ENCODE data around the gene C1orf116.
"Not testable (repeated sequence)": the region's sequence is repeated elsewhere in the genome, so short reads cannot be mapped to it uniquely, and the experiment has no call there.

Gene C1orf116

DNA sequence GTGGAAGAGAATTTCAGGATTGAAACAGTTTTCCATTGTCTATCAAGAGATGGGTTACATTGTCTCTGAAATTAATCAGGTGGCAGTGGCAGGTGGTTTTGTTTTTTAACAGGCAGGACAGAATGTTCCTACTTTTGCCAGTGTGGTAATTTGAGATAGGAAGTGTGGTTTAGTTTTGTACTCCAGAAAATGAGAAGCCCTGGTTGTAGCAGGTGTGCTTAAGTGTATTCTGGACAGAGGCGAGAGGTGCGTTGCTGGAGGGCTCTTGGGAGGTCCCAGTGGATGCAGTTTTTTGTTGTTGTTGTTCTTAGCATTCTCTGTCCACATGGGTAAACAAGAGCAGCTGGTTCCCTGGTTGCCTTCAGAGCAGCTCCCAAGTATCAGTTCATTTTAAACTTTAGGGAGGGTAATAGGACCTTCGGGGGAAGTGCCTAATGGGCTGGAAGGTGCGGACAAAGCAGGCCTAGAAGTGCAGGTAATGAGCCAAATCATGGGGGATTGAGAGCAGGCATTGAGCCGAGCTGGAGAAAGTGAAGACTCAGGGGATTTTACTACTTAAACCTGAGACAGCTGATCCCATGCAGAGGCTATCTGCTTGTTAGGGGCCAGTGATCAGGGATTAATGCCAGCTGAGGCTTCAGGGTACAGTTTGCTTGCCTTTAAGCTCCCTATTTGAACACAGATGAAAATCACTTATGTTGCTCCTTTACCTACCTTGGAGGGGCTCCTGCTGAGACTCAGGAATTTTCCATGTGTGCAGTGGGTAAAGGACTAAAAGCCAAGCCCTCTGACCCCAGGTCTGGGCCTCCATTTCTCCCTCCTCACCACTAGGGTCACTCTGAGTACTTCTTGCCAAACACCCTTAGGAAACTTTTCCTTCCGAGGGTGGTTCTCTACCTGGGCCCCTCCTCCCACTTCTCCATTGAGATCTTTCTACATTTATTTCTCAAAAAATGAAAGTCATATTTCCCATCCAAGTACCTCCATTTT is 26.6 kb upstream of the C1orf116 start:
- FAIRE-seq: no peak

GRCh38 chr1:207058252-207058651 is 25.7 kb upstream of the C1orf116 start:
- no peak for FAIRE-seq

- no peak for FAIRE-seq
Observed at GRCh38 chr1:207056673-207057072, 24.1 kb upstream of the C1orf116 start.

- no peak for FAIRE-seq
Observed at GRCh38 chr1:207055386-207056001, 22.9 kb upstream of the C1orf116 start.

GRCh38 chr1:207054491-207054890 is 21.9 kb upstream of the C1orf116 start:
- no peak for FAIRE-seq

DNA sequence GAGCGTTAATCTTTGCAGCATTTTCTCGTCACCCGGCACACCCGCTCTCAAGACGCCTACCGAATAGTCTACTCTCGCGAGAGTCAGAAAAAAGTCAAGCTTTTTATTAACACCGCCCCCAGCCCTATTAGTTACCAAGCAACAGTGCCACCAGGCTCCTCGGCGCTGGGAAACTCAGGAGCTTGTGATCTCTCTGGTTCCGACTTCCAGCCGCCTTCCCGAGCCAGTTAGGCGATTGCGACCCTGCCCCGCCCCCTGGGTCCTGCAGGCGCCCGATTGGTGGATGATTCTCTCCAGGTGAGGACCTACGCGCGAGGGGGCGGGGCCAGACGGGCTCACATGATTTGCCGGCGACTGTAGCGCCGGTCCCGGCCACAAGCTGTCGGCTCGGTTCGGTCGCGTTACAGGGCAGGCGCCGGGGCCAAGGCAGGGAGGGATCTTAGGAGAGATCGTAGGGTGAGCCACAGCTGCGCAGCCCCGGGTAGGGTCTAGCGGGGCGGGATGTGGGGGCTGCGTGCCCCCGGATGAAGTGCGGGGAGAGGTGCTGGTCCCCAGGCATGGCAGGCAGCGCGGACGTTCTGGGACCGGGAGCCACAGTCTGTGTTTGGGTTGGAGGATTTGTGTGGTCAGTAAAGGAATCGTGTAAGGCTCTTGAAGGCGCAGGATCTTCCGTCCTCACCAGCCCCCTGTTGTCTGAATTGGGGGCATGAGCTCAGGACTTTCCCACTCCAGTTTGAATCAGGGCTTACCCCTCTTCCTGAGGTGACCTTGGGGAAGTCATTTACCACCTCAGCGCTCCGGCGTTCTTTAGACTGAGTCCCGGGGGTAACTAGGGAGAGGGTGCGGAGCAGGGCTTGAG is 20.6 kb upstream of the C1orf116 start, which contains the start of gene PFKFB2:
PFKFB2 (plus strand) TSS at position 365 of the 859 bp plus-strand sequence. CDS start 1,443 bp downstream, outside the sequence.
- no peak for FAIRE-seq

GRCh38 chr1:207051191-207051943 is 18.8 kb upstream of the C1orf116 start, which contains the start of gene YOD1:
Gene YOD1, minus strand, starts transcription at chr1:207051208. Its CDS starts 178 bp downstream, at chr1:207051030.
- no peak for FAIRE-seq

- no peak for FAIRE-seq
Observed at GRCh38 chr1:207050480-207051190, 18.1 kb upstream of the C1orf116 start.

DNA sequence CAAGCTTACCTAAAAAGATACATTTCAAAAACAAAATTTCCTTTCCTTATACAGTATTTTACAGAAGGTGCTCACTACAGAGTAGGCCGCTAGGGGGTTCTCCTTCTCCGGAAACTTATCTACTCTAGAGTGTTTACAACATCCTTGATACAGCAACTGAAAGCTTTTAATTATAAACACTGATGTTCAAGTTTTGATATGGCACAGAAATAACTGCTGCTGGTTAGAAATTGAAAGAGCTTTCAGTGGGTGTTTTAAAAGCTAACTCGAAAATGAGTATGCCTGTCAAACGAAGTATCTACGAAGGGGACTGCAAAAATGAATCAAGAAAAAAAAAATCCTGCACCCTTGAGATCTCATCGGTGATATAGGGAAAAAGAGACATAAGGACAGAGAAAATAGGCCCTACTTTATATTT is 17.4 kb upstream of the C1orf116 start:
- FAIRE-seq: peak; percentile 40

GRCh38 chr1:207049514-207049913 is 17.0 kb upstream of the C1orf116 start:
- FAIRE-seq: no peak

GRCh38 chr1:207049054-207049453 is 16.5 kb upstream of the C1orf116 start:
- no peak for FAIRE-seq

GRCh38 chr1:207048041-207048440 is 15.5 kb upstream of the C1orf116 start:
- FAIRE-seq: no peak

GRCh38 chr1:207047505-207047904 is 14.9 kb upstream of the C1orf116 start:
- no peak for FAIRE-seq

DNA sequence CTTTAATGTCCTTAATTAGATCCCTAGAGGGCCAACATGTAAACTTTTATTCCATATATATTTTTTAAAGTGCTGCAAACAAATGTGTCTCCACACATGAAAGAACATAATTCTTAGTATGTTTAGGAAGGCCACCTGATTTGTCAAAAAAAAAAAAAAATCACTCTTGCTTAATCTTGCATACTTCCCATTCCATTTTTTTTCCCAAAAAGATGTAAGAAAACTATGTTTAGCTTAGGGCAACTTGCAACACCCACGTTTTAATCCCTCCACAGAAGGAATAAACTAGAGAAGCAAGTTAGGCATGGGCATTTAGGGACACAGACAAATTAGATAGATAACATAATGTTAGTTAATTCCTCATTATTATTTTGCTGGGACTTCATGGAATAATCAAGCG is 12.9 kb upstream of the C1orf116 start:
- no peak for FAIRE-seq

- not testable (repeated sequence) for FAIRE-seq
Observed at GRCh38 chr1:207041397-207041796, 8.8 kb upstream of the C1orf116 start.

DNA sequence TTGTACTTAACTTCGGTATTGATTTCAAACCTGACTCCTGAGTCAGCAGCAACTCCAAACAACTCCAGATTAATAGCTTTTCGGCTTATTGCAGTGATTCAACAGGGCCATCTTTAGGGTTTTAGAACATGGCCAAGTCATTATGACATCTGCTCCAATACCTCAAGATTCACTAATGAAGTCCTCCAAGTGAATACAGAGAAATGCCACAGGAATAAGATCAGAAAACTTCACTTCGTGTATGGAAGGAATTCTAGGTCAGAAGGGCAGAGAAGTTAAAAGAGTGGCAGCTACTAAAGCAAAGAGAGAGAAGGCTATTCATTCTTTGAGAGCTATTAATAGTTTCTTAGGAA is 7.6 kb upstream of the C1orf116 start:
- FAIRE-seq: no peak

- FAIRE-seq: no peak
Observed at GRCh38 chr1:207039380-207040180, 7.0 kb upstream of the C1orf116 start.

GRCh38 chr1:207036865-207037264 is 4.3 kb upstream of the C1orf116 start:
- no peak for FAIRE-seq

DNA sequence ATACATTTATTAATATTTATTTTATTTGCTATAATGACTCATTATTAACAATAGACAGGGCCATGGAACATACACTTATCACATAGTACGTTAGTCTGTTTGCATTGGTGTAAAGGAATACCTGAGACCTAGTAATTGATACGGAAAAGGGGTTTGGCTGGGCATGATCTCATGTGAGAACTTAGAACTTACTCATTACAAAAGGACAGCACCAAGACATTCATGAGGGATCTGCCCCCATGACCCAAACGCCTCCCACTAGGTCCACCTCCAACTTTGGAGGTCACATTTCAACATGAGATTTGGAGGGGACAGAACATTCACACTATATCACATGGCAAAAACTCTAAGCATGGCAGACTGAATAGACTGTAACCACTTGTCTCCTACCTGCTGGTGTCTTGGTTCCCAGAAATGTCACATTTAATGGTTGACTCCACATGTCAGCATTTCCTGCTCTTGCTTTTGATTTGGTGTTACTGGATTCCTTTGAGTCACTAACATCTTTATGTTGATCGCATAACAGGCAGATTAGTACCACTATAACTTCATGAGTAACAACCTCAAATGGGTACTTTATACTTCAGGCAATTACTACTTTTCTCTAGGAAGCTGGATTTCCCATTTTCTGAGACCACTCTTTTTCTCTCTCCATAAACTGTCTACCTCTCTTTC is 3.5 kb upstream of the C1orf116 start:
- FAIRE-seq: no peak

GRCh38 chr1:207034998-207035397 is 2.4 kb upstream of the C1orf116 start:
- no peak for FAIRE-seq
